ENCODE data around the gene LIN37.

The LIN37 gene

DNA sequence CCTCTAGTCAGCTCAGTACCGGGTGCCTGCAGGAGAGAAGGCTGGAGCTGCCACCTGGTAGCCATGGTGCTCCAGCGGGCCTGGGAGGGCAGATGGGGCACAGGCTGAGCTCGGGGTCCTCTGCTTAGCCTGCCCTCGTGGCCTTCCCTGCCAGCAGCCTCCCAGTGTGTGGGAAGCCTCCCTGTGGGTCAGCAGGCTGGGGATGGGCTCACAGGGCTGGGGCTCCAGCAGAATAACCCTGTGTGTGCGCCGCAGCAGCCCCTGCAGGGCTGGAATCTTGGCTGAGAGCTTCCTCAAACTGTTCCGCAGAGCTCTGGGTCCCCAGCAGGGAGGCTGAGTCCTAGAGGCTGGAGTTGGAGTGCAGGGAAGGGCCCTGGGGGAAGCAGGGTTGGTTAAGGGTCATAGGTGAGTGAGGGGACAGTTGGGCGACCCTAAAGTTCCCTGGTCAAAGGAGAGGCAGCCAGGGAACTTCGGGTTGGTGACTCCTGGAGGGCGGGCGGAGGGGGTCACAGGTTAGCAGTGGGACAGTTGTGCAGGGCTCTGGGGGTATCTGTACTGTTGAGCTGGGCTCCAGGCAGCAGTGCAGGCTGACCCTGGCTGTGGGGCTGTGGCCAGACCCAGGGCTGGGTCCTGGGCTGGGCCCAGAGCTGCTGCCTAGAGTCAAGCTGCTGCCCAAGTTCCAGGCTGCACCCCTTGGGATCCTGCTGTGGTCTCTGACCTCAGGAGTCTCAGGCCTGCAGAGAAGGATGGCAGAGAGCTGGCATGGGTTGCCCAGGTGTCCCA, 41.0 kb downstream of the LIN37 start:
- no peak overlapping the region for H3K4me2 ChIP-seq (ENCODE audit: low read depth, low read length, poor library complexity, severe bottlenecking)
- no peaks in the 10 kb centered on the region for H3K27me3 ChIP-seq (ENCODE audit: low read length)
- no peaks in the 10 kb centered on the region for H3K9me2 ChIP-seq (replicated peaks; ENCODE audit: insufficient read depth, low read length)
- no peaks in the 10 kb centered on the region for H4K20me1 ChIP-seq (ENCODE audit: low read depth, low read length)
- H3K27ac ChIP-seq (ENCODE audit: low read depth, low read length), result no peak overlapping the region
- no peak overlapping the region for H3K9ac ChIP-seq (ENCODE audit: low read length)
- H3K79me2 ChIP-seq (ENCODE audit: insufficient read depth, low read length), result no peaks in the 10 kb centered on the region
- TF ChIP-seq, protein P1, sequence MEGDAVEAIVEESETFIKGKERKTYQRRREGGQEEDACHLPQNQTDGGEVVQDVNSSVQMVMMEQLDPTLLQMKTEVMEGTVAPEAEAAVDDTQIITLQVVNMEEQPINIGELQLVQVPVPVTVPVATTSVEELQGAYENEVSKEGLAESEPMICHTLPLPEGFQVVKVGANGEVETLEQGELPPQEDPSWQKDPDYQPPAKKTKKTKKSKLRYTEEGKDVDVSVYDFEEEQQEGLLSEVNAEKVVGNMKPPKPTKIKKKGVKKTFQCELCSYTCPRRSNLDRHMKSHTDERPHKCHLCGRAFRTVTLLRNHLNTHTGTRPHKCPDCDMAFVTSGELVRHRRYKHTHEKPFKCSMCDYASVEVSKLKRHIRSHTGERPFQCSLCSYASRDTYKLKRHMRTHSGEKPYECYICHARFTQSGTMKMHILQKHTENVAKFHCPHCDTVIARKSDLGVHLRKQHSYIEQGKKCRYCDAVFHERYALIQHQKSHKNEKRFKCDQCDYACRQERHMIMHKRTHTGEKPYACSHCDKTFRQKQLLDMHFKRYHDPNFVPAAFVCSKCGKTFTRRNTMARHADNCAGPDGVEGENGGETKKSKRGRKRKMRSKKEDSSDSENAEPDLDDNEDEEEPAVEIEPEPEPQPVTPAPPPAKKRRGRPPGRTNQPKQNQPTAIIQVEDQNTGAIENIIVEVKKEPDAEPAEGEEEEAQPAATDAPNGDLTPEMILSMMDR (IDR thresholded peaks at IDR 0.05; ENCODE audit: insufficient read depth, low read length, poor library complexity, severe bottlenecking), result no peak
- TF ChIP-seq EZH2phosphoT487 (conservative IDR thresholded peaks at IDR 0.05; ENCODE audit: low read length), result no peak
- H3K4me3 ChIP-seq (ENCODE audit: insufficient read depth, low read length, poor library complexity, severe bottlenecking), result no peak overlapping the region
- no peaks in the 10 kb centered on the region for H3K9me3 ChIP-seq (ENCODE audit: insufficient read depth, low read length)
- no peaks in the 10 kb centered on the region for H3F3A ChIP-seq (ENCODE audit: insufficient read depth)
- H3K36me3 ChIP-seq (ENCODE audit: low read length), result no peaks in the 10 kb centered on the region
- H2AFZ ChIP-seq (ENCODE audit: low read depth, low read length, severe bottlenecking), result no peak overlapping the region

DNA sequence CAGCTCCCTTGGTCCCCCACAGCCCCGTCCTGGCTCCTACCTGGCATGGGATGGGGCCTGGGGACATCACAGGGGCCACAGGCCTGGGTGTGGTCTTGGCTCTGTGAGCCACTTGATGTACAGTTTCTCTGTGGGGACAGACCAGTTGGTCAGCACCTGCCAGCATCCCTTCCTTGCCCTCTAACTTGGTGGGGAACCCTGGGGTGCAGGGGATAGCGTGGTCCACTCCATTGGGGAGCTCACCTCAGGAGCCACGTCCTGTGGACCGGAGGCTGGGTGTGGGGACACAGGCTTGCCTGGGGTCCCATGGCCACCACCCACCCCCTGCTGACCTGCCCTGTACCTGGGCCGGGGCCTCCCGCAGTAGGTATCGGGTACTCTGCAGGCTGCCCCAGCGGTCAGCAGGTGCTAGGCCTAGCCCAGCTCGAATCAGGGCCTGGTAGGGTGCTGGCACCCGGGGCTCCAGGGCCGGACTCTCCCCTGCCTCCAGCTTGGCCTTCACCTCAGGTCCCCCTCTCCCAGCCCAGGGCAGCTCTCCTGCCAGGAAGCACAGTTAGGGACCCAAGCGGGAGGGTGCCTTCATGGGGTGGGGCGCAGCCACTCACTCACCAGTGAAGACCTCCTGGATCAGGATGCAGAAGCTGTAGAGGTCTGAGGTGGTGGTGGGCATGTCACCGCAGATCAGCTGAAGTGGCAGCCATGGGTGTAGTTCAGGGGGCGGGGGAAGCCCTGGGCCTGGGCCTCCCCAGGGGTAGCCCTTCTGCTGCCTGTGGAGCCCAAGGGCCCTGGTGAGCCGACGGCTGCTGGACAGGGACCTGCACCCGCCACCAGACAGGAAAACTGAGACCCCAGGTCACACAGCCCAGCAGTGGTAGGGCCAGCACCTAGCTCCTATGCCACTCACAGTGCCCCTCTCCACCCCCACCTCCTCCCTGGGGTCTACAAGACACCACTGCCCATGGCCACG, 41.9 kb downstream of the LIN37 start:
- no peaks in the 10 kb centered on the region for H4K20me1 ChIP-seq (ENCODE audit: low read depth, low read length)
- no peaks in the 10 kb centered on the region for H3K9me2 ChIP-seq (replicated peaks; ENCODE audit: insufficient read depth, low read length)
- no peaks in the 10 kb centered on the region for H3K9me3 ChIP-seq (ENCODE audit: insufficient read depth, low read length)
- no peaks in the 10 kb centered on the region for H3K36me3 ChIP-seq (ENCODE audit: low read length)
- no peaks in the 10 kb centered on the region for H3F3A ChIP-seq (ENCODE audit: insufficient read depth)
- no peak overlapping the region for H3K4me2 ChIP-seq (ENCODE audit: low read depth, low read length, poor library complexity, severe bottlenecking)
- H3K27ac ChIP-seq (ENCODE audit: low read depth, low read length), result no peak overlapping the region
- no peaks in the 10 kb centered on the region for H3K27me3 ChIP-seq (ENCODE audit: low read length)
- no peak overlapping the region for H2AFZ ChIP-seq (ENCODE audit: low read depth, low read length, severe bottlenecking)
- no peak for TF ChIP-seq EZH2phosphoT487 (conservative IDR thresholded peaks at IDR 0.05; ENCODE audit: low read length)
- TF ChIP-seq, protein P1 (IDR thresholded peaks at IDR 0.05; ENCODE audit: insufficient read depth, low read length, poor library complexity, severe bottlenecking), result no peak
- H3K9ac ChIP-seq (ENCODE audit: low read length), result no peak overlapping the region
- H3K79me2 ChIP-seq (ENCODE audit: insufficient read depth, low read length), result no peaks in the 10 kb centered on the region
- H3K4me3 ChIP-seq (ENCODE audit: insufficient read depth, low read length, poor library complexity, severe bottlenecking), result no peak overlapping the region

- Histone ChIP-seq H3K9me3 (ENCODE audit: insufficient read depth, low read length) (no peaks in the 10 kb centered on the region), H3K9ac (ENCODE audit: low read length) (no peak overlapping the region), H3K79me2 (ENCODE audit: insufficient read depth, low read length) (no peaks in the 10 kb centered on the region), H3K36me3 (ENCODE audit: low read length) (no peaks in the 10 kb centered on the region), H3K4me2 (ENCODE audit: low read depth, low read length, poor library complexity, severe bottlenecking) (no peak overlapping the region), H3K9me2 (replicated peaks; ENCODE audit: insufficient read depth, low read length) (no peaks in the 10 kb centered on the region), H3K27me3 (ENCODE audit: low read length) (no peaks in the 10 kb centered on the region), H3K27ac (ENCODE audit: low read depth, low read length) (no peak overlapping the region), H3F3A (ENCODE audit: insufficient read depth) (no peaks in the 10 kb centered on the region), H4K20me1 (ENCODE audit: low read depth, low read length) (no peaks in the 10 kb centered on the region), H3K4me3 (ENCODE audit: insufficient read depth, low read length, poor library complexity, severe bottlenecking) (no peak overlapping the region), H2AFZ (ENCODE audit: low read depth, low read length, severe bottlenecking) (no peak overlapping the region)
- TF ChIP-seq, protein P1 (IDR thresholded peaks at IDR 0.05; ENCODE audit: insufficient read depth, low read length, poor library complexity, severe bottlenecking), result peak; percentile 19
- TF ChIP-seq EZH2phosphoT487 (conservative IDR thresholded peaks at IDR 0.05; ENCODE audit: low read length), result no peak
Observed at GRCh38 chr19:35790981-35791813, 42.8 kb downstream of the LIN37 start.
